GM19324 (cell line): ENCODE data around the gene PPP1R3E.
A peak's percentile ranks its signal among the peaks of the same experiment; 100 is the strongest.
"Not testable (repeated sequence)": the region's sequence is repeated elsewhere in the genome, so short reads cannot be mapped to it uniquely, and the experiment has no call there.

Experiments
- ATAC-seq: cut with Tn5 transposase; IDR thresholded peaks from one replicate; pipeline ENCODE4 v1.9.1; 2021; ENCODE audit warnings: mild to moderate bottlenecking, moderate library complexity; ENCODE audit not compliant: unreplicated experiment, low FRiP score

PPP1R3E gene, protein sequence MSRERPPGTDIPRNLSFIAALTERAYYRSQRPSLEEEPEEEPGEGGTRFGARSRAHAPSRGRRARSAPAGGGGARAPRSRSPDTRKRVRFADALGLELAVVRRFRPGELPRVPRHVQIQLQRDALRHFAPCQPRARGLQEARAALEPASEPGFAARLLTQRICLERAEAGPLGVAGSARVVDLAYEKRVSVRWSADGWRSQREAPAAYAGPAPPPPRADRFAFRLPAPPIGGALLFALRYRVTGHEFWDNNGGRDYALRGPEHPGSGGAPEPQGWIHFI

DNA sequence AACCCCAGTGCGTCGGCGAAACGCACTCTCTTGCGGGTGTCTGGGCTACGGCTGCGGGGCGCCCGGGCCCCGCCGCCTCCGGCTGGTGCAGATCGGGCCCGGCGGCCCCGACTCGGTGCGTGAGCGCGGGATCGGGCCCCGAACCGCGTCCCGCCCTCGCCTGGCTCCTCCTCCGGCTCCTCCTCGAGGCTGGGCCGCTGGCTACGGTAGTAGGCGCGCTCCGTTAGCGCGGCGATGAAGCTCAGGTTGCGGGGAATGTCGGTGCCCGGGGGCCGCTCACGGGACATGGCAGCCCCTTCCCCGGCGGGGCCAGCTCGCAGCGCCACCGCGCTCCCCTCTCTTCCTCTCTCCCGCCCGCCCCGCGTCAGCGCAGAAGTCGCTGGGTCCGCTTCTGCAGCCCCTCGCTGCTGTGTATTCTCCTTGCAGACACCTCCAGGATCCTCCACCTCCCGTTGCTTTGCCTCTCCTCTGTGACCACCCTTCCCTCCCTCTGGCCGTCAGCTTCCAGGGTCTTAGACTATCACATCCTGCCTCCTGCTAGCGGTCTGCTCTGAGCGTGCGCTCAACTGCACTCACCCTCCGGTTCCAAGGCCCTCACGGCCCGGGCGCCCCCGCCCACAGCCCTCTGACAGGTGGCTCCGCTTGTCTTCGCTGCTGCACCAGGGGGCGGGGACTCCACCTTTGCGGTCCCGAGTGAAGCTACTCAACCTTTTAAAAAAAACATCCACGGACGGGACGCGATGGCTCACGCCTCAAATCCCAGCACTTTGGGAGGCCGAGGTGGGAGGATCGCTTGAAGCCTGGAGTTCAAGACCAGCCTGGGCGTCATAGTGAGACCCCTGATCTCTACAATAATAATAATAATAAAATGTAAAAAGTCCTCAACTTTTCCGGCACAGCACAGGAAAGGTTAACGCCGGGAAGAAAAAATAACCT is at the start of gene PPP1R3E:
PPP1R3E (minus strand) TSS at position 570 of the 936 bp plus-strand sequence; CDS start at position 287, 283 bp downstream.
- ATAC-seq = peak; percentile 28

- ATAC-seq = no peak
Measured at GRCh38 chr14:23351681-23352505, 49.2 kb upstream of the PPP1R3E start.

- no peak for ATAC-seq
Measured at GRCh38 chr14:23349156-23349845, 46.6 kb upstream of the PPP1R3E start.

GRCh38 chr14:23348297-23348655 is 45.6 kb upstream of the PPP1R3E start:
- no peak for ATAC-seq

DNA sequence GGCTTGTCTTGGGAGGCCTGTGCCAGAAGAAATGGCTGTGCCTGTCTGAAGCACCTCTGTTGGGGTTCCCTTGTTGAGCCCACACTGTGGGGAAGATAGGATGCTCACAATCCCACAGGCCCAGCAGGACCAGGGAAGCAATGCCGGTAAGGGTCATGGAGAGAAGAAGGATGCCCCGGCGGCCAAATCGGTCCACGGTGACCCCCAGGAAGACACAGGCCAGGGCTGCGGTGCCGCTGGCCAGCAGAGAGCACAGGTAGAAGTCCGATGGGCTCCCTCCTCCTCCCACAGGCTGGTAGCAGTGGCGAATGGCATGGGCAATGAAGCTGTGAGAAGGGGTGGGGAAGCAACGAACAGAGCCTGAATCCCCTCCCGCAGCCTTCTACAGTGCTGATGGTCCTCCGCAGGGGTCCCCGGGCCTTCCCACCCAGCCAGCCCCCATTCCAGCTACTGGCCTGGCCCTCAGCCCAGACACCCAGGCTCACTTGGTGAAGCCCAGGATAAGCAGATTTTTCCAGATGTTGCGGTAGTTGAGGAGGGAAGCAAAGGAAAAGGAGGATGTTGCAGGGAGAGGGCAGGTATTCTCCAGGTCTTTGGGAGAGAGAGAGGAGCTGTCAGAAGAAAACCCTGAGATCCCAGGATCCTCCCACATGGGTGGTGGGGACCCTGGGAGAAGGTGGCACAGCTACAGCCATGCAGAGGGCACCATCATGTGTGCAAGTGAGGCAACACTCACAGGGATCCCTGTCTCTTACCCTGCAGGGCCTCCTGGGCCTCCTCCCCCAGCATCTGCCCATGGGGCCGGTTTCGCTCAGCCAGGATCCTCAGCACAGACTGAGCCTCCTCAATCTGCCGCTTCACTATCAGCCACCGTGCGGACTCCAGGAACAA is 45.0 kb upstream of the PPP1R3E start:
- ATAC-seq = no peak

- no peak for ATAC-seq
Measured at GRCh38 chr14:23346693-23347405, 44.2 kb upstream of the PPP1R3E start.

DNA sequence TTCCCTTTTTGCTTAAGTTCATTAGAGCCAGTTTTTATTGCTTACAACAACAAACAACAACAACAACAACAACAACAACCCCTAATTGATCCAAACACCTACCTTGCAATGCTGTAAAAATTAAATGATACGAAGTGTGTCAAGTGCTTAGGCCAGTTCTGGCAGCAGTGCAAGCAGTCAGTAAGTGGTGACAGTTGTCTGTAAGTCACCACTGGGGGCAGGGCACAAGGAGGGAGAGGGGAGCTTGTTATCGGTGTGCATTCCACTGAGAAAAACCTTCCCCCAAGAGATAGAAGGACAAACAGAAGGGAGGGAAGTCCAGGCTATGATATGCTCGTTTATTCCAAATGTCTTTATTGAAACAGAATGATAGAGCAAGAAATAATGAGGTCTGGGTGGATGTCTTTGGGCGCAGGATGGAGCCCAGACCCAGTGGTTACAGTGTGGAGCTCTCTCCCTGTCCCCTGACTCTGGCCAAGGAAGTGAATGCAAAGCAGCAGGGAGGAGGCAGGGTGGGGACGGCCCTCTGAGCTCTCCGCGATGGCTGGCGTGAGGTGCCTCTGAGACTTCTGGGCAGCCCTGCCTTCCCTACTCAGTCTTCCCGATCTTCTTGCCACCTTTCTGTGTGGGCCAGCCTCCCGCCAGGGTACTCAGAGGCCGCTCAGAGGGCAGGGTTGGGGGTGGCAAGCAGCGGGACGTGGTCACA is 43.5 kb upstream of the PPP1R3E start:
- no peak for ATAC-seq

GRCh38 chr14:23344481-23344880 is 41.8 kb upstream of the PPP1R3E start:
- ATAC-seq = no peak

DNA sequence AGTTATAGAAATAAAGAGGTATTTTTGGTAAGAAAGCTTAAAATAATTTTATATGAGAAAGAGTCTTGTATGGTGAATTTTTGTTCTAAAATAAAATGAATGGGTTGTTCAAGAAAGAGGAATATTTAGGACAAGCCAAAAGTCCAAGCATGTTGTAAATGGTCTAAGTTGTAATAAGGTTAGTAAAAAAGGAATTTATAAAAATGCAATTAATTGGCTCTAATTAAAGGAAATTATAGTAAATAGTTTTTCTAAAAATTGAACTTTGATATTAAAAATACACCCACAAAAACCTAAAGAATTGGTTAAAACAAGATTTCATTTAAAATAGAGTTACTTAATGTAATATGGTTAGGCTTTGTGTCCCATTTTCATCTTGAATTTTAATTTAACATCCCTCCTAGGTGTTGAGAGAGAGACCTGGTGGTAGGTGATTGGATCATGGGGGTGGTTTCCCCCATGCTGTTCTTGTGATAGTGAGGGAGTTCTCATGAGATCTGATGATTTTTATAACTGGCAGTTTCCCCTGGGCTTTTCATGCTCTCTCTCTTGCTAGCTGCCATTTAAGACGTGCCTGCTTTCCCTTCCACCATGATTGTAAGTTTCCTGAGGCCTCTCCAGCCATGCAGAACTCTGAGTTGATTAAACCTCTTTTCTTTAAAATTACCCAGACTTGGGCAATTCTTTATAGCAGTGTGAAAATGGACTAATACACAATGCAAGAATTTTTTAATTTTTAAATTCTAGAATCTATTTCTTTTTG is 37.0 kb upstream of the PPP1R3E start:
- no peak for ATAC-seq

- ATAC-seq = no peak
Measured at GRCh38 chr14:23335623-23336022, 33.0 kb upstream of the PPP1R3E start.

- no peak for ATAC-seq
Measured at GRCh38 chr14:23327947-23328744, 25.5 kb upstream of the PPP1R3E start.

DNA sequence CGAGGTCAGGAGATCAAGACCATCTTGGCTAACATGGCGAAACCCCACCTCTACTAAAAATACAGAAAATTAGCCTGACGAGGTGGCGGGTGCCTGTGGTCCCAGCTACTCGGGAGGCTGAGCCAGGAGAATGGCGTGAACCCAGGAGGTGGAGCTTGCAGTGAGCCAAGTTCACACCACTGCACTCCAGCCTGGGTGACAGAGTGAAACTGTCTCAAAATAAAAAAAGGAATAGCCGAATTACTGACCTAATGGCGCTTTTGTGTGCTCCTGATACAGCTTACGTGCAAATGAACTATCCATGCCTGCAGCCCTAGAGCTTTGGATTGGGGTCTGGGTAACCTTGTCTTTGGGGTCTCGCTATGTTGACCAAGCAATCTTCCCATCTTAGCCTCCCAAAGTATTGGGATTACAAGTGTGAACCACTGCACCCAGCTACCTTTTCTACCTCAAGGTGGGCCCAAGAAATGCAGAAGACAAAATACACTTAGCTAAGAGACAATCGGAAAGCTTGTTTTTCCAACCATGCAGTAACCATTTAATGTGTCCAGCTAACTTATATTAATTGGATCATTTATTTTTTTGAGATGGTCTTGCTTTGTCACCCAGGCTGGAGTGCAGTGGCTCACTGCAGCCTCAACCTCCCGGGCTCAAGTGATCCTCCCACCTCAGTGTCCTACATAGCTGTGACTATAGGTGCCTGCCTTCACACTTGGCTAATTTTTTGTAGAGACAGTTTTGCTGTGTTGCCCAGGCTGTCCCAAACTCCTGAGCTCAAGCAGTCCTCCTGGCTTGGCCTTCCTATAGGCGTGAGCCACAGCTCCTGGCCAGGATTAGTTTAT is 24.1 kb upstream of the PPP1R3E start:
- no peak for ATAC-seq

GRCh38 chr14:23325746-23326145 is 23.1 kb upstream of the PPP1R3E start:
- not testable (repeated sequence) for ATAC-seq

- no peak for ATAC-seq
Measured at GRCh38 chr14:23324993-23325392, 22.3 kb upstream of the PPP1R3E start.

DNA sequence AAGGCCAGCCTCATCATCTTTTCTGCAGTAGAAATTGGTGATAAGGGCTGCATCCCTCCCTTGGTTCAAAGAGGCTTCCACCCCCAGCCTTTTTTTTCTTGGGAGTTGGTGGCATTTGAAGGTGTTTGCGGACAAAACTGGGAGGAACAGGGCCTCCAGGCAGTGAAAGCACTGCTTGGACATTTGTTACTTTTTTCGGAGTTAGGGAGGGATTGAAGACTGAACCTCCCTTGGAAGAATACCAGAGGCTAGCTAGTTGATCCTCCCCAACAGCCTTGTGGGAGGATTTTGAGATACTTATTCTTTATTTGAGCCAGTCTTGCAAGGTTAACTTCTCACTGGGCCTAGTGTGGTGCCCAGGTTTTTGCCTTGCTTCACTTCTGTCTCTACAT is 21.8 kb upstream of the PPP1R3E start:
- ATAC-seq = no peak
